C1 segment of cervical spinal cord (tissue), 14 donors: ENCODE measurements around the gene LCN15.
A peak's percentile ranks its signal among the peaks of the same experiment; 100 is the strongest.
"Not testable (repeated sequence)": the region's sequence is repeated elsewhere in the genome, so short reads cannot be mapped to it uniquely, and the experiment has no call there.

Experiments used
- DNase-seq, 14 donors: peaks; one replicate each; lab custom pipeline; 2025; lab: John Stamatoyannopoulos, UW

Gene LCN15

DNA sequence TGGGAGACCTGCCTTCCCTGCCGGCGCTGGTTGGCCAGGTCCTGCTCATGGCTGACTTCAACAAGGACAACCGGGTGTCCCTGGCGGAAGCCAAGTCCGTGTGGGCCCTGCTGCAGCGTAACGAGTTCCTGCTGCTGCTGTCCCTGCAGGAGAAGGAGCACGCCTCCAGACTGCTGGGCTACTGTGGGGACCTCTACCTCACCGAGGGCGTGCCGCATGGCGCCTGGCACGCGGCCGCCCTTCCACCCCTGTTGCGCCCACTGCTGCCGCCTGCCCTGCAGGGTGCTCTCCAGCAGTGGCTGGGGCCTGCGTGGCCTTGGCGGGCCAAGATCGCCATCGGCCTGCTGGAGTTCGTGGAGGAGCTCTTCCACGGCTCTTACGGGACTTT is 41.4 kb downstream of the LCN15 start:
- DNase-seq = peak in 1 of 14 donors; percentile 57

DNA sequence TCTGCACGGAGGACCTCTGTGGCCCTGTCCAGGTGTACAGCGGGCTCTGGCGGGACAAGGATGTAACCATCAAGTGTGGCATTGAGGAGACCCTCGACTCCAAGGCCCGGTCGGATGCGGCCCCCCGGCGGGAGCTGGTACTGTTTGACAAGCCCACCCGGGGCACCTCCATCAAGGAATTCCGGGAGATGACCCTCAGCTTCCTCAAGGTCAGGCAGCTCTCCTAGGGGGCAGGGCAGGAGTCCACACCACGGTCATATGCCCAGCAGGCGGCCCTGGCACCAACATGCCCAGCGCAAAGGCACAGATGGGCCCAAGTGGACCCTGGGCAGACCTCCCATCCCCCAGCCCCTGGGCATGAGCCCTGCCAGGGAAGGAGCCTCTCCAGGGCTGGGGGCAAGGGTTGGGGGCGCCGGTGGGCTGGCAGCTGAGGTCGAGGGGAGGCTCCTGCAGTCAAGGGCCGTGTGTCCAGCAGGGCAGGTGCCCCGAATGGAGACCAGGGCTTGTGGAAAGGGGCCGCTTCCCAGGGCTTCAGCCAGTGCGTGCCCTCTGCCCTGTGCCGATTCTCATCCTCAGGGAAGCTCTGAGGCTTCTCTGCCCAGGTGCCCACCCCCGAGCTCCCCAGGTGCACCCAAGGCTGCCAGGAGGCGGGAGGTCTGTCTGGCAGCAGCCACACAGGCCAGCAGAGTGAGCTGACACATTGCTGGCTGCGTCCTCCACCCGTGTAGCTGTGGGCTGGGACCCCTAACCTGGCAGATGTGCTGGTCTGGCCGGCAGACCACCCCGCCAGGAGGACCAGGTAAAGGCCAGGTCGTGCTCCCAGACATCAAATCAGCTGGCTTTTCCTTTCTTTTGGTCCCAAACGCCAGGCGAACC is 42.0 kb downstream of the LCN15 start:
- no peak for DNase-seq

DNA sequence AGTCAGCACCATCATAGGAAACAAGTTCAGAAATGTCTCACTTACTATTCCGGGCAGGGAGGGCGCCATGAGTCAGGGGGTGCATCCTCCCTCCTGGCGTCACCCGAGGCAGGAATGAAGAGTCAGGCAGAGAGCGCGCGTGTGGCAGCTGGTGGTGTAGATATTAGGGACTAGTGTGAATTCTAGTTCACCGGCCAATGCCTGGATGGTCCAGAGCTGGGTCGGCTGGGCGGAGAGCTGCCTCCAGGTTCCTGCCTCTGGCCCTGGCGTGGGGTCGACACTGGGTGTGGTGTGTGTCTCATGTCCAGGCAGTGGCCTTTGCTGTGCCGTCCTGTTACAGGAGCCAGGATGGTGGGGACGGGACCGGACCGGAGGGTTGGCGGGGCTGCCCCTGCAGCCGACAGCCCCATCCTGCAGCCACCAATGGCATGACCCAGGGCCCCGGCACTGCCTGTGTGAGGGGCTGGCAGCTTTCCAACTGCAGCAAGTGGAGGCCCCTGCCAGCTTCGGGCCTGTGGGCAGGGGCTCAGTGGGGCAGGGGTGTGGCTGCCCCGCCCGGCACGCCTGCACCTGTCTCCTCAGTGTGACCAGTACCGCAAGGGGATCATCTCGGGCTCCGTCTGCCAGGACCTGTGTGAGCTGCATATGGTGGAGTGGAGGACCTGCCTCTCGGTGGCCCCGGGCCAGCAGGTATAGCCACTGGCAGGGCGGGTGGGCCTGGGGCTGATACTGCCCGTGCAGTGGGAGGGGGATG is 42.8 kb downstream of the LCN15 start:
- DNase-seq = peak in 2 of 14 donors; percentile 29 to 54

DNA sequence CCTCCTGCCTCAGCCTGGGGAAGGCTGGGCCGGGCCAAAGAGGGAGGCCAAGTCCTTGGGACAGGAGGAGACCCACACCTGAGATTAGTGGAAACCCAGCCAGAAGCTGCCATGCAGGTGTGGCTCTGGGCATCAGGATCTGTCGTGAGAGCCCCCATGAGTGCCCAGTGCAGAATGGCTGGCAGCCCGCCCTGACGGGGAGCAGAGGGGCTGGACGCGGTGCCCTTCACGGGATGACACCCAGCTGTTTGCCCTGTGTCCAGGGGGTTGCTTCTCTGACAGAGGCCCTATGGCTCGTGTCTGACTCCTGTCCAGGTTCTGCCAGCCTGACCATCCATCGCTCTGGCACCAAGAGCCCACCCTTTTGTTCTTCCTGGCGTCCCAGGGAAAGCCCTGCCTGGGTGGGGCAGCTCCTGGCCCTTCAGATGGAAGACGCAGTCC is 43.4 kb downstream of the LCN15 start:
- DNase-seq = no peak

DNA sequence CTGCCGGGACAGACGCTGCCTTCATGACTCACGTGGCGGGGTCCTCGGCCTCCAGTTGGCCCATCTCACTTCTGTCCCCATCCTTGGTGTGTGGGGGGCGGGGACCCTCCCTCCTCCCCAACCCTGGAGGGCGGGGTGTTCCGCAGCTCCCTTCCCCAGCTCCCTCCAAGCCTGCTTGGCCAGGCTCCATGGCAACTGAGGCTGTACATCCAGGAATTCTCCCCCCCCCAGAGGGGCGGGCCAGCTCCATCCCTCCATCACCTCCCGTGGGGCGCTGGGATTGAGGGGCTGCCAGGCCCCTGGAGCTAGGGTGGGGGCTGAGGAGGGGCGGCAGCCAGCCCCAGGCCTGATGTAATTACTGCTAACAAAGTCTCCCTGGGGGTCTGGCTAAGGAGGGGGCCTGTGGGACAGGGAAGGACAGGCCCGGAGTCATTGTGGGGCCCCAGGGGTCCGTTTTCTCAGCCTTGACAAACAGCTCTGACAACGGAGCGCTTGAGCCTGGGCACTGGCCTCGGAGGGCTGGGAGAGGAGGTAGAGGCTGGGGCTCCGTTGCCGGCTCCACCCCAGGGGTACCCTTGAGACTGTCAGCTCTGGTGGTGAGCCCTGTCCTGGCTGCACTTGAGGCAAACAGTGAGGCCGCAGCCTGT is 43.9 kb downstream of the LCN15 start:
- DNase-seq = no peak

DNA sequence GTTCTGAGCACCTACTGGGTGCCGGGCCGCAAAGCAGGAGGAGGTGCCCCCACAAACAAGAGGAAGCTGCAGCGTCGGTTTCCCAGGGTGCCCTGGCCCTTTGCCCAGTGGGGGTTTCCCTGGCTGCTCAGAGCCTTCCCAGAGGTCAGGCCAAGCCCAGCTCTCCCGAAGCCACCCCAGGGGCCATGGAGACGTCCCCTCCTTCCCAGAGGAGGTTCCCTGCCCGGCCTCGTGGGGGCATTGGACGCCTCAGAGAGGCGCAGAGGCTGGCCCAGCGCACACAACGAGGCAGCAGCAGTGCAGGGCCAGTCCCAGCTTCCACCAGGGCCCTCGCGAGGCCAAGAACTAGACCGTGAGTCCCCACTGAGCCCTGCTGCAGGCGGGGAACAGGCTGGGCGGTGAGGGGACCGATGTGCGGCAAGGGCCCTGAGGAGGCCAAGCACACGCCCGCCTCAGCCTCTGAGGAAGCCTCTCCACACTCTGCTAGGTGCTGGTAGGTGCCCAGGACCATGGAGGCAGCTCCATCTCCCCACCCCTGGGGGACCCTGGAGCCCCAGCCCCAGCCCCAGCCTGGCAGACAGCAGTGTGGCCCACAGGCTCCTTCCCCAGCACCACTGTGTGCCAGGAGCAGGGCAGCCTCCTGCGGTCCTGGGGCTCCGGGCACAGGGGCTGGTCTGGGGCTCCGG is 45.0 kb downstream of the LCN15 start:
- no peak for DNase-seq

DNA sequence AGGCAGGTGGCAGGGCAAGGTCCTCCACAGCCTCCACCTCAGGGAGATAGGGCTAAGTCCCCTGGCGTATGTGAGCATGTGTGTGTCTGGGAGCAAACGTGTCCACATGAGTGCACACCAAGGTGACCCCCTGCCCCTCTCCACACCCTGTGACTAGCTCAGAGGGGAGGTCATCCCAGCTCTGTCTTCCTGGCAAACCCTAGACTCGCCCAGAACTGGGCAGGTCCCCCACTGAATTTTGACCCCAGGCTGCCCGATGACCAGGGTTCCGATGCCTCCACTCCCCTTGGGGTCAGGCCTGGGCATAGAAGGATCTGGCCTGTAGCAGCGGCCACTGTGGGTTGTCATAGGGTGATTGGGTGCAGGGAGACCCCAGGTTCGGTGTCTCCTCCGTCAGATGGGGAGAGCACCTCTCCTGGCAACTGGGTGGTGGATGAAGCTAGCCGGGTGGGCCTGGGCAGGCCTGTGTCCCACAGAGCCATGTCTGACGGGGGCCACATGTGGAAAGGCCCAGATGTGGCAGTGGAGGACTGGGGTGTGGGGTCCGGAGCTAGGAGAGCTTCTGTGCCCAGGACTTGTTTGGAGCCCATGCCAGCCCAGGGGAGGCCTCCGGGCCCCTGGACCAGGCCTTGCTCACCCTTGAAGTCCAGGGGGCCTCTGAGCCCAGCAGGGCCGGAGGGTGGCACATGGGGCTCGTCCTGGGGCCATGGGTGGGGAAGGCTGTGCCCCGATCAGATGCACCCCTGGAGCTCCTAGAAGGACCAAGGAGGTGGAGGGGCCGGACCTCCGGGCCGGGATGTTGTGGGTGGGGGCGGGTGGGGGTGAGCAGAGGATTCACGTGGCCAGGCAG is 45.7 kb downstream of the LCN15 start:
- no peak for DNase-seq

DNA sequence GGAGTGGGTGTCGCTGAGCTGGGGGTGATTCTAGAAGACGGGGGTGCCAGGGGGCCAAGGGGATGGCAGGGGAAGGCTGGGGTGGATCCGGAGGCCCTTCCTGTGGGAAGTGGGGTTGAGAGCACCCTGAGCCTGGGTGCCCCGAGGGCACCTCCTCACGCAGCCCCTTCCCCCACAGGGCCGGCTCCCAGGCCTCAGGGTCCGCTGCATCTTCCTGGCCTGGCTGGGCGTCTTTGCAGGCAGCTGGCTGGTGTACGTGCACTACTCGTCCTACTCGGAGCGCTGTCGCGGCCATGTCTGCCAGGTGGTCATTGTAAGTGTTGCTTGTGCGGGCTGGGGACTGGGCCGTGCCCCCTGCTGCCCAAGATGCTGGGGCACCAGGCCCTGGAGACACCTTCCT is 46.9 kb downstream of the LCN15 start:
- DNase-seq = no peak

DNA sequence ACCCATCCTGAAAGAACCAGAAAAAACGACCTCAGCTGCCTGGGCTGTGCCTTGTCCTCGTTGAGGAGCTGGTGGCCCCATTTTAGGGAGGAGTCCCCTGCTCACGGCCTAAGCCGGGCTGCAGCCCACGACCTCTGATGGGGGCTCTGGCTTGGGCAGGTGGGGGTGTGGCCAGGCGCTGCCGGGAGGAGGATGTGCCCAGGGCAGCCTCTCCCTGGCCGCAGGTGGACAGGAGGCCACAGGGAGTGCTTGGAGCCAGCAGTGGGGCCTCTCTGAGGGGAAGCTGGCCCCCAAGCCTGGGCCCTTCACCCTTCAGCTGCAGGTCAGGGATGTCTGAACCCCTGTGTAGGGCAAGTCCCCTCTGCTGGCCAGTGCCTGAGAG is 49.4 kb downstream of the LCN15 start:
- DNase-seq = no peak

DNA sequence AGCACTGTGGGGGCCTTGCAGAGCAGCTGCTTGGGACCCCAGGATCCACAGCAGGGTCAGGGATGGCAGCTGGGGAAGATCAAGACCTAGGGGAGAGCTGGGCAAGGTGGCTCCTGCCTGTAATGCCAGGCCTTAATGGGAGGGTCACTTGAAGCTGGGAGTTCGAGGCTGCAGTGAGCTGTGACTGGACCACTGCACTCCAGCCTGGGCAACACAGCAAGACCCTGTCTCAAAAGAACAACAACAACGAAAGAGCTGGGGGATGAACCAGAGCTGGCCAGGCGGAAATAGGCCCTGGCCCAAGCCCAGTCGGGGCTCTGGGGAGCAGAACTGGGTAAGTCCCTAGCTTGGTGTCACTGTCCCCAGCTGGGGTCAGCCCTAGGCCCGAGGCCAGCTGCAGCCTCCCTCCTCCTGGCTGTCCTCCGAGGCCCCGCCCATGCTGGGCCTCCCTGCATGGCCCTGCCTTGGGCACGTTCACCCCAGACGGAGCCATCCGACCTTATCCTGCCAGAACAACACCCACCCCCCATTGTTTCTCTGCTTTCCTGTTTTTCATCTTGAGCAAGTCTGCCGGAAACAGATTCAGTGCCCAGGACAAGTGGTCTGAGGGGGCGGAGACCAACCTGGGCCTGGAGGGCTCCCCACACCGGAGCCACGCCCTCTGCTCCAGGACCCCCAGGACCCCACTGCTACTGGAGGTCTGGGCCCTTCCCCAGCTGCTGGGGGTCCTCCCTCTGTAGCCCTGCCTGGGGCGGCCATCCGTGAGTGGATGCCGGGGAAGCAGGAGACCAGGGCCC is 50.0 kb downstream of the LCN15 start:
- DNase-seq = no peak

DNA sequence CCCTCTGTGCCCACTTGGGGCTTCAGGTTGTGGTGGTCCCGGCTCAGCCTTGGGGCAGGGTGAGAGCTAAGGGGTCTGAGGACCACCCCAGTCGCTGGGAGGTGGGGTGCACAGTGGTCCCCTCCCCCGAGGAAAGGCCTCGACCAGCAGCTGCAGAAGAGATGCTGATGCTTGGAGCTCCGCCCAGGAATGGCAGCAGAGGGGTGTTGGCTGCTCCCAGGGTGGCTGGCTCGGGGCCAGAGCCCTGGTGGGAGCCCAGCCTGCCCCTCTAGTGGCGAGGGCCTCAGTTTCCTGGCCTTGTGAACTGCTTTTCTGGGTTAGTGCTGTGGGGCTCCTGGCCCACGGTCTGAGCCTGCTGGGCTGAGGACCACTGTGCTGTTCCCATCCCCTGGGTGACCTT is 50.8 kb downstream of the LCN15 start:
- DNase-seq = no peak

DNA sequence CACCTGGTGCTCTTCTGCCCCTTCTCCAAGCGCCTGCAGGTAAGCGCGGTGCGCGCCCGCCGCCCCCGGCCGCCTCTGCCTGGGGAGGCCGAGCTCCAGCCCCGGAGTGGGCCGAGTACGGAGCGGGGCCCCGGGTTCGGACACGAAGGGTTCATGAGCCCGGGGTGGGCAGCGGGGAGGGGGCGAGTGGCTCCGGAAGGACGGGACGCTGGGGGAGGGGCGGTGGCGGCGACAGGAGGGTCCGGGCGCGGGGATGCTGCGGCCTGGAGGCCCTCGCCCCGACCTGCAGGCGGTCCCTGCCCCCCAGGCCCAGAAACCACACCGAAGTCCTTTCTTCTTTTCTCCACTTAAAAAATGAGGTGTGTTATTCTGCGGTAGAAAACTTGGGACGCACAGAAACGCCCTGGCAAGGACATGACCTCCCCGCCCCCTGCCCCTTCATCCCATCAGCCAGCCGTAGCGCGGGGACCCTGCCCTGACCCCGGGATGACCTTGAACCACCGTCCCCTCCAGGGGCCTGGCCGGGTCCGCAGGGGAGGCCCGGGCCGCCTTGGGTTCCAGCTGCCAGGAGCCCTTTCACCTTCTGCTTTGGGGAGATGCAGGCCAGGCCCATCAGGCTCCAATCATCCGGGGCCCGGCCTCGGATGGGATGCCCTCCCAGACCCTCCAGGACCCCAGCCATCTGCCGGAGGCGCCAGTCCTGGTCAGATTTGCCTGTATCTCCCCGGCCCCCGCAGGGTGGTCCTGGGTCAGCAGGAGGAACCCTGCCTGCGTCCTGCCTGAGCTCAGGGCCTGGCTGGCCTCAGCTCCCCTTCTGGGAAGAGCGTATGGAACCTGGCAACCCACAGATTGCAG is 51.4 kb downstream of the LCN15 start:
- DNase-seq = no peak

DNA sequence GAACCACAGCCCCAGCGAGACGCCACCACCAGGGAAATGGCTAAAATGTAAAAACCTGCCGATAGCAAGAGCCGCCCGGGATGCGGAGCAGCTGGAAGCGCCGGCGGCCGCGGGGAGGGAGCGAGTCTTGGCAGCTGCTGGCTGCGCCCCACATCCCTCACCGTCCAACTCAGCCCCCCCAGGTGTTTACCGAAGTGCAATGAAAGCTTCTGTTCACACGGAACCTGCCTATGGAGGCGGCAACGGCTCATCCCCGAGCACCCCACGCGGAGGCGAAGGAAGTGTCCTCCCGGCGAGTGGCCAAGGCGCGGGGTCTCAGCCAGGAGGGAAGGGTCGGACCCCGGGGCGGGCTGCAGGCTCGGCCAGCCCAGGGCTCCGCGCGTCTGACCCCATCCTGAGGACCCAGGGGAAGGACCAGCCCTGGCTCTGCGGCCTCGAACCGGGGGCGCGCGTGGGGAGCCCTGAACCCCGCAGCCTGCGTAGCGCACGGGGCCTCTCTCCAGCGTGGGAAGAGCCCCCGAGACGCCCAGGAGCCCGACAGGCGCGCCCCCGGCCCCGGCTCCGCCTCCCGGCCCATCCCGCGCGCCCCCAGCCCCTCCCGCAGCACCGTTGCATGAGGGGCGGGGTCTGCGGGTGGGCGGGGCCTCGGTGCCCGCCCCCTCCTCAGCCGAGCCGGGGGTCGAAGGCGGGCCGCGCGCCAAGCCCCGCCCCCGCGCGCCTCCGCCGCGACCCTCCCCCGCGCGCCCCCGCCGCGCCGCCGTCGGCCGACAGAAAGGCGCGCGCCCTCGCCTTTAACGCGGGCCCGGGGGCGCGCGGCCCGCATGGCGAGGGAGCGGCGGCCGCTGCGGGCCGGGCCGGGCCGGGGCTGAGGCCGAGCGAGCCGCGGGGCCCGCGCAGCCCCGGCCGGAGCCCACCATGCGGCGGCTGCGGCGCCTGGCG is 52.3 kb downstream of the LCN15 start, which contains the start of gene DIPK1B:
Gene DIPK1B, plus strand, starts transcription at position 822 of the 939 bp plus-strand sequence. Its CDS starts 94 bp downstream, at position 916.
- DNase-seq = no peak

DNA sequence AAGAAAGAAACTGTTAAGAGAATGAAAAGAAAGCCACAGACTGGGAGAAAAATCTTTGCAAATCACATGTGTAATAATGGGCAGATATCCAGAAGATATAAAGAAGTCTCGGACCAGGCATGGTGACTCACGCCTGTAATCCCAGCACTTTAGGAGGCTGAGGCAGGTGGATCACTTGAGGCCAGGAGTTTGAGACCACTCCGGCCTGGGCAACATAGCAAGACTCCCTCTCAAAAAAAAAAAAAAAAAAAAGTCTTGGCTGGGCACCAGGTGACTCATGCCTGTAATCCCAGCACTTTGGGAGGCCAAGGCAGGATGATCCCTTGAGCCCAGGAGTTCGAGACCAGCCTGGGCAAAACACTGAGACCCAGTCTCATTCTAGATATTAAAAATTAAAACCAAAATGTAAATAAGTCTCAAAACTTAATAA is 53.1 kb downstream of the LCN15 start:
- DNase-seq = not testable (repeated sequence)

DNA sequence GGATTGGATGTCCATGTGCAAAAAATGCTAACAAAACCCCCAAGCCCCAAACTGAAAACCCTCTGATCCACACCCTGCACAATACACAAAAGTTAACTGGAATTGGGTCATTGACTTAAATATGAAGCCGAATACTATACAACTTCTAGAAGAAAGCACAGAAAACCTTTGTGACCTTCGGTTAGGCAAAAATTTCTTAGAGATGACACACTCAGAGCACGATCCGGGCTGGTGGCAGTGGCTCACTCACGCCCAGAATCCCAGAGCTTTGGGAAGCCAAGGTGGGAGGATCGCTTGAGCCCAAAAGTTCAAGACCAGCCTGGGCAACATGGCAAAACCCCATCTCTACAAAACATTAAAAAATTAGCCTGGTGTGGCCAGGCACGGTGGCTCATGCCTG is 53.8 kb downstream of the LCN15 start:
- no peak for DNase-seq
